Activated naive CD4-positive, alpha-beta T cell treated with anti-CD3 and anti-CD28 coated beads, Interleukin-2, amount 50 U/mL, for 72 hours (primary cell): Measurements from ENCODE around the gene SFPQ. TPM values are rescaled to one million over a fixed set of nuclear protein-coding genes. Genes with fewer than 3 reads are reported as not detected.
A peak's percentile ranks its signal among the peaks of the same experiment; 100 is the strongest.
"Not testable (repeated sequence)": the region's sequence is repeated elsewhere in the genome, so short reads cannot be mapped to it uniquely, and the experiment has no call there.

Experiments
- ATAC-seq, 2 donors: fragments of 150-1000 bp; cut with Tn5 transposase; 2 replicates each; pipeline ENCODE4 v1.10.0; 2021; ENCODE audit warnings: mild to moderate bottlenecking in 2 of 2, moderate library complexity in 2 of 2
- DNase-seq, 2 donors: peaks; one replicate each; pipeline ENCODE4 v3.0.0; 2021 to 2022; ENCODE audit warnings: low spot score in 2 of 2
- H3K27ac Mint-ChIP-seq, 2 donors: one replicate each; pipeline ENCODE4 v1.8.0; 2022; ENCODE audit warnings: mild to moderate bottlenecking in 2 of 2, mixed read lengths in 2 of 2
- H3K36me3 Mint-ChIP-seq, 2 donors: one replicate each; pipeline ENCODE4 v1.8.0; 2022; ENCODE audit warnings: mixed read lengths in 2 of 2
- H3K9me3 Mint-ChIP-seq, 2 donors: one replicate each; pipeline ENCODE4 v1.8.0; 2022; ENCODE audit warnings: mixed read lengths in 2 of 2
- total RNA-seq, 2 donors: library from RNA; stranded (reverse); gene quantifications; one replicate each; pipeline ENCODE4 v1.2.3, GENCODE V29; 2022

SFPQ gene
- total RNA-seq = 100 to 1,000 TPM; 191 to 344 TPM

GRCh38 chr1:35192853-35193664, at the start of gene SFPQ:
SFPQ (minus strand) TSS chr1:35193145; CDS start chr1:35193049, 96 bp downstream.
- Mint-ChIP-seq H3K27ac (peak within 1 kb of the TSS; percentile 98 to 99), H3K9me3 (no peaks in the 10 kb centered on the region), H3K36me3 (peaks cover 40% of the 10 kb centered on the region in 2 donors)
- ATAC-seq (peak; percentile 95), DNase-seq (peak; percentile 97 to 98)

- not testable (repeated sequence) for H3K9me3 Mint-ChIP-seq, DNase-seq, ATAC-seq, H3K27ac Mint-ChIP-seq, H3K36me3 Mint-ChIP-seq
These were observed 43.8 kb upstream of the SFPQ start for GRCh38 chr1:35236772-35237171.

GRCh38 chr1:35231287-35231686, 38.3 kb upstream of the SFPQ start:
- Mint-ChIP-seq H3K36me3 (no peaks in the 10 kb centered on the region), H3K27ac (no peak overlapping the region), H3K9me3 (no peaks in the 10 kb centered on the region)
- ATAC-seq = no peak
- no peak for DNase-seq

GRCh38 chr1:35229587-35230360, 36.8 kb upstream of the SFPQ start:
- ATAC-seq = peak in 1 of 2 donors; percentile 31
- no peak overlapping the region for H3K27ac Mint-ChIP-seq

GRCh38 chr1:35226546-35226945, 33.6 kb upstream of the SFPQ start:
- Mint-ChIP-seq H3K27ac (no peak overlapping the region), H3K9me3 (no peaks in the 10 kb centered on the region), H3K36me3 (no peaks in the 10 kb centered on the region)
- no peak for DNase-seq
- no peak for ATAC-seq

More at GRCh38 chr1:35229587-35230360, 36.8 kb upstream of the SFPQ start:
- DNase-seq = no peak
- no peaks in the 10 kb centered on the region for H3K9me3 Mint-ChIP-seq
- no peaks in the 10 kb centered on the region for H3K36me3 Mint-ChIP-seq

- no peaks in the 10 kb centered on the region for H3K9me3 Mint-ChIP-seq
- ATAC-seq (no peak), DNase-seq (no peak)
- H3K36me3 Mint-ChIP-seq = no peaks in the 10 kb centered on the region
- H3K27ac Mint-ChIP-seq = no peak overlapping the region
These were observed 30.2 kb upstream of the SFPQ start for GRCh38 chr1:35223084-35223630.

- Mint-ChIP-seq H3K27ac (no peak overlapping the region), H3K9me3 (no peaks in the 10 kb centered on the region), H3K36me3 (no peaks in the 10 kb centered on the region)
- ATAC-seq (no peak), DNase-seq (no peak)
These were observed 29.6 kb upstream of the SFPQ start for GRCh38 chr1:35222322-35223083.

- DNase-seq = no peak
- ATAC-seq = peak; percentile 33 to 58
- no peaks in the 10 kb centered on the region for H3K36me3 Mint-ChIP-seq
- no peak overlapping the region for H3K27ac Mint-ChIP-seq
- H3K9me3 Mint-ChIP-seq = no peaks in the 10 kb centered on the region
These were observed 28.0 kb upstream of the SFPQ start for GRCh38 chr1:35220976-35221375.

GRCh38 chr1:35215346-35215745, 22.4 kb upstream of the SFPQ start:
- Mint-ChIP-seq H3K27ac (no peak overlapping the region), H3K36me3 (no peaks in the 10 kb centered on the region), H3K9me3 (no peaks in the 10 kb centered on the region)
- ATAC-seq = no peak
- no peak for DNase-seq

GRCh38 chr1:35211120-35211414, 18.1 kb upstream of the SFPQ start:
- no peaks in the 10 kb centered on the region for H3K36me3 Mint-ChIP-seq
- H3K9me3 Mint-ChIP-seq = no peaks in the 10 kb centered on the region

GRCh38 chr1:35210321-35211119, 17.6 kb upstream of the SFPQ start:
- DNase-seq = no peak
- no peaks in the 10 kb centered on the region for H3K36me3 Mint-ChIP-seq
- no peaks in the 10 kb centered on the region for H3K9me3 Mint-ChIP-seq
- peak overlapping the region in 1 of 2 donors; percentile 24 for H3K27ac Mint-ChIP-seq
- no peak for ATAC-seq

More at GRCh38 chr1:35211120-35211414, 18.1 kb upstream of the SFPQ start:
- H3K27ac Mint-ChIP-seq = peak overlapping the region in 1 of 2 donors; percentile 24
- ATAC-seq (no peak), DNase-seq (no peak)

- ATAC-seq (no peak), DNase-seq (no peak)
- Mint-ChIP-seq H3K9me3 (no peaks in the 10 kb centered on the region), H3K36me3 (no peaks in the 10 kb centered on the region), H3K27ac (no peak overlapping the region)
These were observed 10.3 kb upstream of the SFPQ start for GRCh38 chr1:35203295-35203694.

GRCh38 chr1:35202048-35202719, 9.2 kb upstream of the SFPQ start:
- ATAC-seq = peak; percentile 99 to 100
- Mint-ChIP-seq H3K9me3 (no peaks in the 10 kb centered on the region), H3K27ac (no peak overlapping the region), H3K36me3 (no peaks in the 10 kb centered on the region)
- peak; percentile 63 to 72 for DNase-seq

- ATAC-seq (peak in 1 of 2 donors; percentile 5), DNase-seq (no peak)
- Mint-ChIP-seq H3K27ac (no peak overlapping the region), H3K9me3 (no peaks in the 10 kb centered on the region), H3K36me3 (no peaks in the 10 kb centered on the region)
These were observed 8.7 kb upstream of the SFPQ start for GRCh38 chr1:35201631-35202030.

- H3K36me3 Mint-ChIP-seq = peaks cover 48% of the 10 kb centered on the region in 2 donors
- ATAC-seq (peak; percentile 43 to 49), DNase-seq (peak; percentile 88 to 91)
- H3K9me3 Mint-ChIP-seq = no peaks in the 10 kb centered on the region
- H3K27ac Mint-ChIP-seq = peak overlapping the region; percentile 98 to 99
These were observed 691 bp downstream of the SFPQ start for GRCh38 chr1:35192056-35192852.
